Transverse colon (tissue), 4 donors: ENCODE data around the gene ERC2. TPM values are rescaled to one million over a fixed set of nuclear protein-coding genes. Genes with fewer than 3 reads are reported as not detected.

Experiments
- DNase-seq: peaks from one replicate; pipeline ENCODE4 v3.0.0-alpha.2; 2019
- H3K27ac ChIP-seq, 4 donors: fragments of 200-600 bp; sonication (generic); 2 replicates each; pipeline ENCODE4 v1.5.1; 2016 to 2018; ENCODE audit warnings: inconsistent platforms in 4 of 4
- H3K27me3 ChIP-seq: fragments of 200-600 bp; sonication (generic); 2 replicates; pipeline ENCODE4 v1.5.1; 2017; ENCODE audit warnings: inconsistent platforms
- H3K36me3 ChIP-seq, 4 donors: fragments of 200-600 bp; sonication (generic); 2 replicates each; pipeline ENCODE4 v1.5.1; 2017 to 2019; ENCODE audit warnings: inconsistent platforms in 4 of 4
- H3K4me1 ChIP-seq, 4 donors: fragments of 200-600 bp; sonication (generic); 2 replicates each; pipeline ENCODE4 v1.5.1; 2017 to 2020; ENCODE audit warnings: inconsistent platforms in 4 of 4
- H3K4me3 ChIP-seq, 4 donors: fragments of 200-600 bp; sonication (generic); 1 replicate in 1 of 4; 2 replicates in 3 of 4; pipeline versions ENCODE4 v1.5.1 to v1.6.1; 2017 to 2019; ENCODE audit warnings: inconsistent platforms in 4 of 4
- H3K9me3 ChIP-seq, 2 donors: fragments of 200-600 bp; sonication (generic); 2 replicates each; pipeline ENCODE4 v1.5.1; 2017 to 2019; ENCODE audit warnings: inconsistent platforms in 2 of 2
- CTCF ChIP-seq, 5 experiments: fragments of 200-600 bp in 3 of 5; fragments of 450-650 bp in 2 of 5; sonication (generic) in 3 of 5; IDR thresholded peaks; 1 replicate in 2 of 5; 2 replicates in 3 of 5; pipeline ENCODE4 v1.5.1; 2016 to 2017; ENCODE audit warnings: antibody characterized with exemption in 5 of 5, inconsistent platforms in 3 of 5, mild to moderate bottlenecking in 2 of 5, moderate library complexity in 1 of 5
- EP300 ChIP-seq: sonication (generic); formaldehyde crosslinking; IDR thresholded peaks from one replicate; pipeline ENCODE4 v1.6.1; 2017; ENCODE audit warnings: antibody characterized with exemption, low read depth
- POLR2A ChIP-seq: fragments of 450-650 bp; IDR thresholded peaks from one replicate; pipeline ENCODE4 v1.6.1; 2016; ENCODE audit warnings: antibody characterized with exemption, mild to moderate bottlenecking, moderate library complexity
- POLR2AphosphoS5 ChIP-seq, 3 donors: sonication (generic); formaldehyde crosslinking; IDR thresholded peaks; one replicate each; pipeline ENCODE4 v1.6.1; 2016; ENCODE audit warnings: antibody characterized with exemption in 3 of 3
- WGBS, 2 donors: methylation state at CpG; one replicate each; pipeline ENCODE4 v1.1.5; 2018; ENCODE audit warnings: low coverage in 1 of 2; 5-methylcytosine and 5-hydroxymethylcytosine counted together
- in situ Hi-C, 4 donors: fragments of 200-750 bp; cut with MboI; loops; one replicate each; pipeline versions ENCODE4 v1.15.0 to v1.15.1; 2017; ENCODE audit warnings: low sequenced_read_pairs in 3 of 4, low pct_ligation_motif_present in 1 of 4, low pct_unique_long_range_greater_than_20kb in 1 of 4
- intact Hi-C: fragments of 100-400 bp; cut with DNase I; formaldehyde crosslinking; loops from one replicate; pipeline ENCODE4 v1.15.1; 2023; ENCODE audit warnings: low total_unique reads
- small RNA-seq, 4 donors: library from RNA; depleted of rRNA; stranded (forward); fragments of <200 nt; gene quantifications; one replicate each; pipeline ENCODE3, GENCODE V24; 2016
- total RNA-seq, 4 donors: library from RNA; depleted of rRNA; stranded (reverse); fragments of >200 nt; gene quantifications; one replicate each; pipeline ENCODE4 v1.1.0, GENCODE V29; 2016

Gene ERC2
- total RNA-seq, 4 donors from 2014 or later: 0.41 to 1.3 TPM; not detected in 2

GRCh38 chr3:55467099-55467498 lies 1001.2 kb downstream of the ERC2 start:
- no peaks in the 10 kb centered on the region for H3K27me3 ChIP-seq
- no peaks in the 10 kb centered on the region for H3K36me3 ChIP-seq
- H3K27ac ChIP-seq: no peak overlapping the region
- no peak for DNase-seq
- TF ChIP-seq POLR2AphosphoS5 (IDR thresholded peaks at IDR 0.05) (no peak), EP300 (no peak), CTCF (IDR thresholded peaks at IDR 0.05) (no peak), POLR2A (no peak)
- intact Hi-C loops (no loop called here), in situ Hi-C loops (no loop called here)
- no peaks in the 10 kb centered on the region for H3K4me1 ChIP-seq
- H3K4me3 ChIP-seq: no peak overlapping the region
- WGBS, 2 donors: 64 to 78% methylated on average over 2 of the region's 2 CpGs
- H3K9me3 ChIP-seq: no peaks in the 10 kb centered on the region

- H3K36me3 ChIP-seq: no peaks in the 10 kb centered on the region
- no peak for DNase-seq
- H3K4me1 ChIP-seq: no peaks in the 10 kb centered on the region
- no peak for TF ChIP-seq EP300
- TF ChIP-seq POLR2A: no peak
- no peak for TF ChIP-seq CTCF (IDR thresholded peaks at IDR 0.05)
- TF ChIP-seq POLR2AphosphoS5 (IDR thresholded peaks at IDR 0.05): no peak
- intact Hi-C loops (no loop called here), in situ Hi-C loops (no loop called here)
- H3K4me3 ChIP-seq: no peak overlapping the region
- no peak overlapping the region for H3K27ac ChIP-seq
- 86 to 91% methylated on average over 3 of the region's 3 CpGs for WGBS, 2 donors
- no peaks in the 10 kb centered on the region for H3K27me3 ChIP-seq
- no peaks in the 10 kb centered on the region for H3K9me3 ChIP-seq
Measured at GRCh38 chr3:55466526-55466925, 1001.7 kb downstream of the ERC2 start.

GRCh38 chr3:55461896-55462295 lies 1006.4 kb downstream of the ERC2 start:
- no peak for DNase-seq
- Histone ChIP-seq H3K4me1 (no peaks in the 10 kb centered on the region), H3K27ac (no peak overlapping the region), H3K36me3 (no peaks in the 10 kb centered on the region), H3K4me3 (no peak overlapping the region), H3K9me3 (no peaks in the 10 kb centered on the region), H3K27me3 (no peaks in the 10 kb centered on the region)
- intact Hi-C loops: no loop called here
- 79 to 100% methylated on average over 1 of the region's 1 CpG for WGBS, 2 donors
- in situ Hi-C loops: no loop called here
- TF ChIP-seq CTCF (IDR thresholded peaks at IDR 0.05) (no peak), EP300 (no peak), POLR2AphosphoS5 (IDR thresholded peaks at IDR 0.05) (no peak), POLR2A (no peak)

- in situ Hi-C loops: no loop called here
- Histone ChIP-seq H3K4me1 (no peaks in the 10 kb centered on the region), H3K27me3 (no peaks in the 10 kb centered on the region), H3K36me3 (no peaks in the 10 kb centered on the region), H3K27ac (no peak overlapping the region), H3K9me3 (no peaks in the 10 kb centered on the region), H3K4me3 (no peak overlapping the region)
- intact Hi-C loops: no loop called here
- DNase-seq: no peak
- TF ChIP-seq EP300: no peak
- no peak for TF ChIP-seq POLR2AphosphoS5 (IDR thresholded peaks at IDR 0.05)
- TF ChIP-seq CTCF (IDR thresholded peaks at IDR 0.05): no peak
- TF ChIP-seq POLR2A: no peak
Measured at GRCh38 chr3:55459838-55460237, 1008.4 kb downstream of the ERC2 start.

Small RNAs within 50 kb of the gene (small RNA-seq; reads per million reads assigned to genes)
- gene MIR3938: 0 to 0.12 (median 0) reads per million in 4 donors
- 0 reads per million in 4 donors for gene RNA5SP133

Other genes with a start within 250 kb of the ERC2 start
- gene CCDC66, start 88.7 kb upstream of the ERC2 start, total RNA-seq: 10 to 100 TPM; 13.1 to 48.1 (median 21.4) TPM
- gene TASOR, start 214.8 kb upstream of the ERC2 start, total RNA-seq: 10 to 100 TPM; 25.9 to 69.1 (median 57.1) TPM